Gastrocnemius medialis (tissue), 4 donors: ENCODE results near the gene PCBP2. TPM values are rescaled to one million over a fixed set of nuclear protein-coding genes. Genes with fewer than 3 reads are reported as not detected.
A peak's percentile ranks its signal among the peaks of the same experiment; 100 is the strongest.

Experiments
- ATAC-seq, 2 donors: fragments of 150-250 bp; one replicate each; pipeline ENCODE4 v1.9.1; 2016
- DNase-seq, 2 donors: peaks; one replicate each; pipeline ENCODE4 v3.0.0-alpha.2; 2019
- H3K27ac ChIP-seq, 4 donors: fragments of 200-600 bp; sonication (generic); 1 replicate in 1 of 4; 2 replicates in 3 of 4; pipeline ENCODE4 v1.5.1; 2016 to 2018; ENCODE audit warnings: mild to moderate bottlenecking in 2 of 4, moderate library complexity in 1 of 4
- H3K27me3 ChIP-seq, 3 donors: fragments of 200-600 bp; sonication (generic) in 2 of 3; 1 replicate in 1 of 3; 2 replicates in 2 of 3; pipeline versions ENCODE4 v1.5.1 to v1.6.0; 2016 to 2019; ENCODE audit warnings: mild to moderate bottlenecking in 1 of 3, moderate library complexity in 1 of 3
- H3K36me3 ChIP-seq, 2 donors: fragments of 200-600 bp; sonication (generic) in 1 of 2; one replicate each; pipeline ENCODE4 v1.5.1; 2017 to 2018
- H3K4me1 ChIP-seq, 2 donors: fragments of 200-600 bp; sonication (generic) in 1 of 2; one replicate each; pipeline ENCODE4 v1.5.1; 2016 to 2017; ENCODE audit warnings: mild to moderate bottlenecking in 2 of 2
- H3K4me3 ChIP-seq, 4 donors: fragments of 200-600 bp; sonication (generic) in 3 of 4; 1 replicate in 1 of 4; 2 replicates in 3 of 4; pipeline ENCODE4 v1.5.1; 2016 to 2019; ENCODE audit warnings: mild to moderate bottlenecking in 2 of 4
- H3K9me3 ChIP-seq, 3 donors: fragments of 200-600 bp; sonication (generic) in 2 of 3; 1 replicate in 1 of 3; 2 replicates in 2 of 3; pipeline ENCODE4 v1.5.1; 2016 to 2019
- CTCF ChIP-seq, 5 experiments: fragments of 450-650 bp in 3 of 5; fragments of 200-600 bp in 2 of 5; sonication (generic) in 2 of 5; IDR thresholded peaks in 4 of 5; conservative IDR thresholded peaks in 1 of 5; 1 replicate in 4 of 5; 2 replicates in 1 of 5; pipeline ENCODE4 v1.5.1; 2016 to 2019; ENCODE audit warnings: antibody characterized with exemption in 5 of 5, mild to moderate bottlenecking in 3 of 5, moderate library complexity in 3 of 5
- POLR2A ChIP-seq, 2 donors: fragments of 450-650 bp; IDR thresholded peaks; one replicate each; pipeline ENCODE4 v1.6.1; 2017; ENCODE audit warnings: antibody characterized with exemption in 2 of 2, mild to moderate bottlenecking in 2 of 2, moderate library complexity in 2 of 2
- in situ Hi-C, 4 donors: fragments of 200-750 bp; cut with MboI; loops; one replicate each; pipeline versions ENCODE4 v1.15.0 to v1.8.0; 2017; ENCODE audit warnings: low sequenced_read_pairs in 4 of 4
- intact Hi-C: fragments of 100-400 bp; cut with DNase I; formaldehyde crosslinking; loops from one replicate; pipeline ENCODE4 v1.15.1; 2023; ENCODE audit warnings: low total_unique reads
- total RNA-seq, 4 donors: library from RNA; depleted of rRNA; stranded (reverse); fragments of >200 nt; gene quantifications; one replicate each; pipeline versions ENCODE4 v1.1.0 to v1.2.3, GENCODE V29; 2016

The PCBP2 gene
- total RNA-seq, 4 donors from 2014 or later: 113 to 257 (median 191) TPM

- Histone ChIP-seq H3K4me3 (no peak overlapping the region), H3K4me1 (peaks cover 4 to 12% of the 10 kb centered on the region in 2 donors), H3K27me3 (no peaks in the 10 kb centered on the region), H3K9me3 (no peaks in the 10 kb centered on the region), H3K27ac (peak overlapping the region in 1 of 4 donors; percentile 53), H3K36me3 (peaks cover 0 to 38% of the 10 kb centered on the region in 2 donors)
- DNase-seq (peak in 1 of 2 donors; percentile 18), ATAC-seq (no peak)
- TF ChIP-seq POLR2A (IDR thresholded peaks at IDR 0.05): no peak
- TF ChIP-seq CTCF (IDR thresholded peaks at IDR 0.05 in 4 of 5, conservative IDR thresholded peaks at IDR 0.05 in 1 of 5): no peak
- intact Hi-C loops (no loop called here), in situ Hi-C loops (no loop called here)
These were observed 31.5 kb downstream of the PCBP2 start for GRCh38 chr12:53483225-53483978.

- no peak for ATAC-seq
- Histone ChIP-seq H3K9me3 (no peaks in the 10 kb centered on the region), H3K27ac (no peak overlapping the region), H3K4me1 (peaks cover under 1 to 6% of the 10 kb centered on the region in 2 donors), H3K27me3 (no peaks in the 10 kb centered on the region), H3K4me3 (no peak overlapping the region), H3K36me3 (peaks cover 0 to 35% of the 10 kb centered on the region in 2 donors)
- TF ChIP-seq POLR2A (IDR thresholded peaks at IDR 0.05) (no peak), CTCF (IDR thresholded peaks at IDR 0.05 in 4 of 5, conservative IDR thresholded peaks at IDR 0.05 in 1 of 5) (no peak)
- intact Hi-C loops: no loop called here
- peak in 1 of 2 donors; percentile 7 for DNase-seq
- in situ Hi-C loops: no loop called here
These were observed 32.1 kb downstream of the PCBP2 start for GRCh38 chr12:53483979-53484377.

GRCh38 chr12:53484686-53485575, 33.0 kb downstream of the PCBP2 start:
- no peaks in the 10 kb centered on the region for H3K4me1 ChIP-seq
- intact Hi-C loops (no loop called here), in situ Hi-C loops (no loop called here)
- no peak overlapping the region for H3K4me3 ChIP-seq
- no peaks in the 10 kb centered on the region for H3K9me3 ChIP-seq
- DNase-seq (peak in 1 of 2 donors; percentile 12), ATAC-seq (no peak)
- H3K27me3 ChIP-seq: no peaks in the 10 kb centered on the region
- H3K27ac ChIP-seq: no peak overlapping the region
- peaks cover 0 to 26% of the 10 kb centered on the region in 2 donors for H3K36me3 ChIP-seq
- TF ChIP-seq POLR2A (IDR thresholded peaks at IDR 0.05) (no peak), CTCF (IDR thresholded peaks at IDR 0.05 in 4 of 5, conservative IDR thresholded peaks at IDR 0.05 in 1 of 5) (no peak)

- no peak for ATAC-seq
- H3K27me3 ChIP-seq: no peaks in the 10 kb centered on the region
- H3K36me3 ChIP-seq: peaks cover 0 to 14% of the 10 kb centered on the region in 2 donors
These were observed 34.2 kb downstream of the PCBP2 start for GRCh38 chr12:53485955-53486735.

More at GRCh38 chr12:53485955-53486735, 34.2 kb downstream of the PCBP2 start:
- Histone ChIP-seq H3K9me3 (no peaks in the 10 kb centered on the region), H3K4me3 (no peak overlapping the region), H3K27ac (no peak overlapping the region), H3K4me1 (no peaks in the 10 kb centered on the region)
- in situ Hi-C loops (no loop called here), intact Hi-C loops (no loop called here)
- peak in 1 of 2 donors; percentile 21 for DNase-seq
- TF ChIP-seq CTCF (IDR thresholded peaks at IDR 0.05 in 4 of 5, conservative IDR thresholded peaks at IDR 0.05 in 1 of 5): no peak
- TF ChIP-seq POLR2A (IDR thresholded peaks at IDR 0.05): no peak
